HG03139 (cell line): Measurements from ENCODE around the gene TKFC.

Source experiments
- ATAC-seq: cut with Tn5 transposase; IDR thresholded peaks from one replicate; pipeline ENCODE4 v1.9.1; 2021; ENCODE audit not compliant: unreplicated experiment

TKFC gene, protein sequence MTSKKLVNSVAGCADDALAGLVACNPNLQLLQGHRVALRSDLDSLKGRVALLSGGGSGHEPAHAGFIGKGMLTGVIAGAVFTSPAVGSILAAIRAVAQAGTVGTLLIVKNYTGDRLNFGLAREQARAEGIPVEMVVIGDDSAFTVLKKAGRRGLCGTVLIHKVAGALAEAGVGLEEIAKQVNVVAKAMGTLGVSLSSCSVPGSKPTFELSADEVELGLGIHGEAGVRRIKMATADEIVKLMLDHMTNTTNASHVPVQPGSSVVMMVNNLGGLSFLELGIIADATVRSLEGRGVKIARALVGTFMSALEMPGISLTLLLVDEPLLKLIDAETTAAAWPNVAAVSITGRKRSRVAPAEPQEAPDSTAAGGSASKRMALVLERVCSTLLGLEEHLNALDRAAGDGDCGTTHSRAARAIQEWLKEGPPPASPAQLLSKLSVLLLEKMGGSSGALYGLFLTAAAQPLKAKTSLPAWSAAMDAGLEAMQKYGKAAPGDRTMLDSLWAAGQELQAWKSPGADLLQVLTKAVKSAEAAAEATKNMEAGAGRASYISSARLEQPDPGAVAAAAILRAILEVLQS

GRCh38 chr11:61332797-61333549, at the start of gene TKFC, which contains the start of gene DDB1:
TSS of gene TKFC (plus strand) at chr11:61333228. CDS start at chr11:61334729, 1,501 bp downstream.
TSS of gene DDB1 (minus strand) at chr11:61333105. CDS start at chr11:61332968, 137 bp downstream.
- ATAC-seq: peak; percentile 82

DNA sequence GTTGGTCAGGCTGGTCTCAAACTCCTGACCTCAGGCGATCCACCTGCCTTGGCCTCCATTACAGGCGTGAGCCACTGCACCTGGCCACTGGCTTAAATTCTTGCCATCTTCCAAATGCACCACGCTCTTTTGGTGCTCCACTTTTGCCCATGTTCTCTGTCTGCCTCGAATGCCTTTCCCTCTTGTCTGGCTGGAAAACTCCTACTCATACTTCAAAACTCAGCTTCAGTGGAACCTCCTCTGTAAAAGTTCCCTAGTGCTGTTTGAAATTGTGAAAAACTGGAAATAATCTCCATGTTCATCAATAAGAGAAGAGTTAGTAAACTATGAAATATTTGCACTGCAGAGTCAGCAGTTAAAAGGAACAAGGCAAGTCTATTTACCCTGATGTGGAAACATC, 49.4 kb upstream of the TKFC start:
- no peak for ATAC-seq

DNA sequence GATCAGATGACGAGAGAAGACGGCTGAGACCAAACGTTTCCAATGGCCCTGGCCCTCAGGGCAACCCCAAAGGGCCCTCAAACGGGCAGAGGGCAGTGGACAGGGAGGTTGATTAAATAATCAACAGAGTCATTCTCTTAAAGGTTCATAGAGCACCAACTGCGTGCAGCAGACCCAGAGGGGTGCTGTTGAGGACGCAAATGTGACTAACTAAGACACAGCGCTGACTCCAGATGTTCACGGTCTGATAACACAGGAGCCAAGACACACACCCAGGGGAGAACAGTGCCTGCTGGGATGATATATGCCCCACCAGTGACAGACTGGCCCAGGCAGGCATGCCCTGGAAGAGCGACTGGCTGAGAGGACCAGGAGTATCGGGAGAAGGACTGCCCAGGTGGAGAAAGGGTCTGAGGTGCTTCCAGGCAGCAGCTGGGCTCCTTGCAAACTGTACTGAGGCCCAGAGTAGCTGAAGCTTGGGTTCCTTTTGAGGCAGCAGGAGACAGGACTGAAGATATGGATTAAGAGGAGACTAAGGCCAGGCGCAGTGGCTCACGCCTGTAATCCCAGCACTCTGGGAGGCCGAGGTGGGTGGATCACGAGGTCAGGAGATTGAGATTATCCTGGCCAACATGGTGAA, 45.6 kb upstream of the TKFC start:
- ATAC-seq: no peak

DNA sequence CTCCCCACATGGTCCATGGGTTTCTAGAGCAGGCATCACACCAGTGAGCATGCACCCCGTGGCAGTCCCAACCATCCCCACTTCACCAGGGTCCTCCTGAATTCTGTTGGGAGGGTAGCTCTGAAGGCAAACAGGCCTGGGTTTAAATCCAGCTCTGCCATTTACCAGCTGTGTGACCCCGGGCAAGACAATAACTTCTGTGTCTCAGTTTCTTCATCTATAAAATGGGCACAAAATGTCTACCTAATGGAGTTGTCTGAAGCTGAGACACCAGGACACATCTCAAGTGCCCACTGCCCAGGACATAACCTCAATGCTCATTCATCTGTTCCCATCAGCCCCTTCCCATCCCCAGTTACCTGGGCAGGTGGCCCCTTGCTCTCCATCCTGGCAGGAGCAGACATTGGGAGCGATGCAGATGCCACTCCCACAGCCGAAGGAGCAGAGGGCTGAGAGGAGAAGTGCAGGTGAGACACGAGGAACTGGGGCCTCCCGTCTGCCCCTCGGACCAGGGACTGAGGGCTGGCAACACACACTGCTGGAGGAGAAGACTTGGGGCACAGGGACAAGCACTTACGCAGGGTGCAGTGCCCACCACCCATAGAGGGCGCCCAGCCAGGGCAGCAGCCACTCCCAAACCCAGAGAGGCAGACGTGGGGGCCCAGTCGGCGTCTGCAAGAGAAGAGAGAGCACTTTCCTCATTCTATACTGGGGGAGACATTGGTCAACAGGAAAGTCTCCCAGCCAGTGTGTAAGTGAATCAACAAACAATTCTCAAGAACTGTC, 41.9 kb upstream of the TKFC start:
- ATAC-seq: no peak

- no peak for ATAC-seq
Observed at GRCh38 chr11:61292356-61292755, 40.7 kb upstream of the TKFC start.

DNA sequence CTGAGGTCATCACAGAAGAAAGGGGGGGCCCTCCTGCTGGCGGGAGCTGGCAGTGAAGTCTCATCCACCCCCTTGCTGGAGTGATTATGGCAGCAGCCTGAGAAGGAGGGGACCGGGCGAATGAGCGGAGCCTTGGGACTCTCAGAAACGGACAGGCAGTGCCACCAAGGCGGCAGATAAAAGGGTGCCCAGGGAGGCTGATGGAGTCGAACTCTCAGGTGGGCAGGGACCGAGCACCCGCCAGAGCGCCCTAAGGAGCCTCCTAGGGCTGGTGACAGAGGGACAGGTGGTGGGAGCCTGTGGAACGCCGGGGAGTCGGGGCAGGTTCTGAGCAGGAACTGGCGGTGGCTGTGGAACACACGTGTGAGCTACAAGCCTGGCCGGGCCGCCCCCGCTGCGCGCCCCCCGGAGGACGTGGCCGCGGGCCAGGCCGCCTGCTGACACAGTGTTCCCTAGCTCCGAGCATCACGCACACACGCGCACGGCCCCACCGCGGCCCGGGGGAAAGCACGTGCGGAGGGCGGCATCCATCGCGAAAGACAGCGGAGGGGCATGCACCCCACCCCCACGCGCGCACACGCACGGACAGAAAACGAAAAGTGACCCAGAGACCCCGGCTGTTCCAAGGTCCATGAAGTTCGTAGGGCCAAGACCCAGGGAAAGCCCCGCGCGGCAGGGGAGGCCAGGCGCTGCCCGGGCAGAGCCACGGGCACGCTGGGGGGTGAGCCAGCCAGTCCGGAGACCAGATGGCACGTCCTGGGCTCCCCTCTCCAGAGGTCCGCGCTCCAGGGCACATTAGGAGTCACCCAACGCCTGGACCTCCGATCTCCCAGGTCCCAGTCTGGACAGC, 38.9 kb upstream of the TKFC start:
- peak; percentile 24 for ATAC-seq

GRCh38 chr11:61294717-61295595, 38.1 kb upstream of the TKFC start, which contains the start of gene VWCE:
TSS of gene VWCE (minus strand) at chr11:61295316. CDS start at chr11:61295037, 279 bp downstream.
- peak; percentile 72 for ATAC-seq

DNA sequence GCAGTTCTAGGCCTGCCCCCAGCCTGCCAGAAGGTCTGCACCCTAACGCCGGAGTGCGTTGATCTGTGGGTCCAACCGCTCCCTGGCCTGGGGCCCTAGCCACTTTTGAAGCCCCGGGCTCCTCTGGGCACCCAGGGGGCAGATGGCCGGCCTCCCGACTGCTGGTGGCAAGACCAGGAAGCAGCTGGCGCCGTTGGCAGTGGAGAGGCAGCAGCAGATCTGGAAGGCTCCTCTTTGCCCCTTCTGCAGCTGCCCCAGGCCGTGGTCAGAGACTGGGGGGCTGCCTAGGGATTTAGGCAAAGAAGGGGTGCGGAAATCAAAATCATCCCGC, 37.5 kb upstream of the TKFC start:
- no peak for ATAC-seq

GRCh38 chr11:61297341-61297740, 35.7 kb upstream of the TKFC start:
- ATAC-seq: no peak

DNA sequence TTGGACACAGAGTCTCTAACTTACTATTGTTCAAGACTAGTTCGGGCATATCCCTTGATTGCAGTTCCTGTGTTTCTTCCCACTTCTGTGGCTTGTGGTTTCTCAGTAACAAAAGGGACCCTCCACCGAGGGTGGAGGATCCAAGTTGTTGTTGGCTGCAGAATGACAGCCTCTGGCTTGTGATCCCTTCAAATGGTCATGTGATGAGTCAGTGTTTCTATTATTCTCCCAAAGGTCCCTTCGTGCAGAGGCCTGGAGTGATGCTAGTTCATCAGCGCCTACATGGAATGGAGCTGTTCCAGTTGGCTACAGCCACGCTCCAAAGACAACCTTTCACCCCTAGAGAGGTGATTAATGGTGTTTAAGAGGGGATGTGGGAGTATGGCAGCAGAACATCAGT, 35.3 kb upstream of the TKFC start:
- ATAC-seq: no peak

- ATAC-seq: no peak
Observed at GRCh38 chr11:61298663-61299244, 34.3 kb upstream of the TKFC start.

- ATAC-seq: no peak
Observed at GRCh38 chr11:61302550-61302949, 30.5 kb upstream of the TKFC start.

- no peak for ATAC-seq
Observed at GRCh38 chr11:61303725-61304124, 29.3 kb upstream of the TKFC start.

DNA sequence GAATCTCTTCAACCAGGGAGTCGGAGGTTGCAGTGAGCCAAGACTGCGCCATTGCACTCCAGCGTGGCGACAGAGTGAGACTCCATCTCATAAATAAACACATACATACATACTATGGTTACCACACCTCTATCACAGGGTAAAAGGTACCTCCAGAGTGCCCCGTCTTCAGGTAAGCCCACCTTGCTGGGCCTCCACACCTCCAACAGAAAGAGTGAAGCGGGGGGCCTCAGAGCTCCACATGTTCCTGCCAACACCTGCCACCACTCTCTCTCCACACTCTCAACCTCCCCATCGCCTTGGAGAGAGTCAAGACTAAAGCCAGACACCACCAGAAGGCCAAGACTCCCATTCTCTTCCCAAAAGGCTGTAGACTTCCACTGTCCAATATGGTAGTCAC, 27.6 kb upstream of the TKFC start:
- no peak for ATAC-seq

DNA sequence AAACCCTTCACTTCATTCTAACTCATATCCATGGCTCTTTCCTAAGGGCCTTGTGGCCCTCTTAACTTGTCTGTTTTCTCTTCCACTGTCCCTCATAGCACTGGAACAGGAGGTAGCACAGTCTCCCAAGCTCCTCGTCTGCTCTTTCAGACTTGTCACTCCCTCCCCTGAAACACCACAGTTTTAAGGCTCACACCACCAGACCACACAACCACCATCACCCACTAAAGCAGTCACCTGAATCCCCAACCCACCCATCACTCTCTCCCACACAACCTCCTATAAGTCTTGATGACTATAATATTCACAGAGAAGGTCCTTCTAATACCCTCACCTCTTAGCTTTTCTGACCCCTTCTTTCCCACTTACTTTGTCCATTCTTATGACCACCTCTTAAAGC, 26.8 kb upstream of the TKFC start:
- ATAC-seq: no peak

DNA sequence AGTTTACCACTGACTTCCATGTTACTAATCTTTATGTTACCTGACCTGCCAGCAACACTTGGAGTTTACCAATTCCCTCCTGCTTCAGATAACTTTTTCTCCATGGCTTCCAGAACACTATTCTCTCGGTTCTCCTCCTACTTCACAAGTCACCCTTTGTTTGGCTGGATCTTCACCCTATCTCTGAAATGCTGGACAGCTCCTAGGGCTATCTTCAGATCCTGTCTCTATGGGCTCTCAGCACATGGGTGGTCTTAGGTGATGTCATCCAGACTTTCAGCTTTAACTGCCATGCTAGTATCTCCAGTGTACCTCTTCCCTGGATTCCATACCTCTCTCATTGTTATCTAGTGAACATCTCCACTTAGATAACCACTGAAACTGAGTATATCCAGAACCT, 25.7 kb upstream of the TKFC start:
- no peak for ATAC-seq

GRCh38 chr11:61309141-61309540, 23.9 kb upstream of the TKFC start:
- no peak for ATAC-seq

- ATAC-seq: no peak
Observed at GRCh38 chr11:61309739-61310138, 23.3 kb upstream of the TKFC start.
